RCC 7860 (cell line): ENCODE data around the gene RPL10.

Source experiments
- DNase-seq: peaks from one replicate; pipeline ENCODE4 v3.0.0-alpha.2; 2015; ENCODE audit warnings: low spot score
- FAIRE-seq: peaks from 2 replicates; lab custom pipeline; 2012; peaks lifted over from hg19 to GRCh38; lab: Jason Lieb, UNC

The RPL10 gene

DNA sequence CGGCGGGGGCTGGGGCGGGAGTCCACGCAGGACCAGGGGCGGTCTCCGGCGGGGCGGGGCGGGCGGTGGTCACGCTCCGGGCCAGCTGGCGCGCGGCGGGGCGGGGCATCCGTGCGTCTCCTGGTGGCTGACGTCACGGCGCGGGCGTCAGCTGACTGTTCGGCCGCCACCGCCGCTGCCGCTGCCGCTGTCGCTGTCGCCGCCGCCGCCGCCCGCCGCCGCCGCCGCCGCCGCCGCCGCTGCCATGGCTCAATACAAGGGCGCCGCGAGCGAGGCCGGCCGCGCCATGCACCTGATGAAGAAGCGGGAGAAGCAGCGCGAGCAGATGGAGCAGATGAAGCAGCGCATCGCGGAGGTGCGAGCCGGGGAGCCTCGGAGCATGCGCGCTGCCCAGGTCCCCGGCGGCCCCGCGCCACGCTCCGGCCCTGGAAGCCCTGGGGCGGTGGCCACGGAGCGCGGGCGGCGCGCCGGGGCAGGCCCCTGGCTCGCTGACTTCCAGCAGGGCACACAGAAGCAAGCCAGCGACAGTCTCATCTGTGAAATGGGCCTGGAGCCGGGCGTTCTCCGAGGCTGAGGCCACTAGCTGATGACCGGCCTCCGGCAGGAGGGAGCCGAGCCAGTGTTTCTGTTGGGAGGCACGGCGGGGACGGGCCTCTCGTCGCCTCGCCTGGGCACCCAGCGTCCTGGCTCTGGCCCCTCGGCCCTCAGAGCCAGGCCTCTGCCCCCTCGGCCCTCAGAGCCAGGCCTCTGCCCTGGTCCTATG lies 46.0 kb downstream of the RPL10 start, which contains the start of gene FAM50A:
TSS of gene FAM50A (plus strand) at position 150 of the 763 bp plus-strand sequence. CDS start at position 245, 95 bp downstream.
- FAIRE-seq, result no peak
- DNase-seq, result peak; percentile 20

- no peak for FAIRE-seq
- no peak for DNase-seq
Measured at GRCh38 chrX:154444755-154445246, 46.6 kb downstream of the RPL10 start.

DNA sequence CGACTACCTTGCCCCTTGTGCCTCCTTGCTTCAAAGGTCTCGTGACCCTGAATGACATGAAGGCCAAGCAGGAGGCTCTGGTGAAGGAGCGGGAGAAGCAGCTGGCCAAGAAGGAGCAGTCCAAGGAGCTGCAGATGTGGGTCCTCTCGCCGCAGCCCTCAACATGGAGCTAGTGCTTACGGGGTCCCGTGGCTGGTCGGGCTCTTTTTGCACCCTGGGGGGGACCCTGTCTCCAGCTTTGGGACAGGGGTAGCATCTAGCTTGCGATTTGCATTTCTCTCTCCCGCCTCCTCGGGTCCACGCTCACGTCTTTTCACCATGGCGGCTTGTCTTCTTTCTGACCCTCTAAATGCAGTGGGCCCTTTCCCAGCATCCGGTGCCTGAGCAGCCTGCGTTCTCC lies 47.6 kb downstream of the RPL10 start:
- no peak for DNase-seq
- FAIRE-seq, result no peak

- FAIRE-seq (no peak), DNase-seq (no peak)
Measured at GRCh38 chrX:154446430-154446829, 48.3 kb downstream of the RPL10 start.

DNA sequence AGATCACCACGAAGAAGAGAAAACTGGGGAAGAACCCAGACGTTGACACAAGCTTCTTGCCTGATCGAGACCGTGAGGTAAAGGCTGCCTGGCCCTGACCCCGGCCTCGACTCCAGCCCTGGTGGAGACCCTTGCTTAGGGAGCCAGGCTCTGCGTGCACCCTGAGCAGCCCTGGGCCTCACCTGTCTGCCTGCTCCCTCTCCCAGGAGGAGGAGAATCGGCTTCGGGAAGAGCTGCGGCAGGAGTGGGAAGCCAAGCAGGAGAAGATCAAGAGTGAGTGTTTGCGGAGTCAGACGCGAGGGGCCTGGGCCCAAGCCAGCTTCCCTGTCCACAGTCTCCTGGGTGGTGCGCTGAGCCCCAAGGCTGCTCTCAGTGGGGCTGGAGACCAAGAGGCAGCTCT lies 50.3 kb downstream of the RPL10 start:
- DNase-seq, result no peak
- FAIRE-seq, result no peak

DNA sequence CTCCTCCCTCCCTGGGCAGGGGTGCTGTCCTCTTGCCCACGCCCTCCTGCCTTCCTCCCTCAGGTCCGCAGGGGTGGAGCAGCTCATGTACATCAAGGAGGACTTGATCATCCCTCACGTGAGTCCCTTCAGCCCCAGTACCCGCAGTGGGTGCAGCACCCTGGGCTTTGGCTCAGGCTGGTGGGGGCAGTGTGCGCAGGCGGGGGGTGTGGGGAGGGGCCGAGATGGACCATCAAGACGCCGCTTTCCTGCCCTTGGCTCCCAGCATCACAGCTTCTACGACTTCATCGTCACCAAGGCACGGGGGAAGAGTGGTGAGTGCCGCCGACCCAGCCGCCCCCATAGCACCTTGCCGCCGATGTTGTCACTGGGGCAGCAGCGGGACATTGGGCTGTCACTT lies 51.4 kb downstream of the RPL10 start:
- DNase-seq, result no peak
- FAIRE-seq, result no peak

GRCh38 chrX:154450312-154450711 lies 52.1 kb downstream of the RPL10 start:
- DNase-seq, result no peak
- no peak for FAIRE-seq
